SKM-1 (cell line): ENCODE results near the gene TAF15.

Experiments used
- DNase-seq: peaks from one replicate; lab custom pipeline; 2025; ENCODE audit not compliant: unreplicated experiment; lab: John Stamatoyannopoulos, UW

TAF15 gene

GRCh38 chr17:35808962-35809854 is at the start of gene TAF15:
Gene TAF15, plus strand, starts transcription at chr17:35809484. Its CDS starts 86 bp downstream, at chr17:35809570.
- peak; percentile 97 for DNase-seq

DNA sequence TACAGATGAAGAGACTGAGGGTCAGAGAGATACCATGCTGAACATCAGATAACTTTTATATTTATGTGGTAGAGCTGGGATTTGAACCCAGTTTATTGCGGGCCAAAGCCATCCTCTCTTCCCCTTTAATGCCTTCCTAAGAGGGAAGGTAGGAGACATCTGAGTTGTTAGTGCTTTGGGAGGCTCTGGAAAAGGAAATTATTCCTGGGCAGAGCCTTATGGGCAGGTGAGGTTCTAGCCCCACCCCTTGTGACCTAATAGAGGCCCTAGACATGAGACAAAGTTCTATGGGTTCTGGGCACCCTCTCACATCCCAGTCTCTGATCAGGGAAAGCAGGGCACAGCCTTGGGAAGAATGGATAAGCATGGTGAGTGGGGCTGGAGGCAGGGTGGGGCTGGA is 48.7 kb upstream of the TAF15 start, which contains the start of gene C17orf50:
TSS of gene C17orf50 (plus strand) at position 301 of the 400 bp plus-strand sequence. CDS start at position 356, 55 bp downstream.
- DNase-seq = no peak

- DNase-seq = no peak
Measured at GRCh38 chr17:35761601-35762000, 47.7 kb upstream of the TAF15 start.

DNA sequence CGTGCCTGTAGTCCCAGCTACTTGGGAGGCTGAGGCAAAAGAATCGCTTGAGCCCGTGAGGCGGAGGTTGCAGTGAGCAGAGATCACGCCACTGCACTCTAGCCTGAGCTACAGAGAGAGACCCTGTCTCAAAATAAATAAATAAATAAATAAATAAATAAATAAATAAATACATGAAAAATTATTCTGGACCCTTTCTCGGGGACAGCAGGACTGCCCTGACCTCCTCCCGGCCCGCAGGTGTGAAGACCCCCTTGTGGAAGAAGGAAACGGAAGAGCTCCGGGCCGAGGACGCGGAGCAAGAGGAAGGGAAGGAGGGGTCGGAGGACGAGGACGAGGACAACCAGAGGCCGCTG is 45.5 kb upstream of the TAF15 start:
- no peak for DNase-seq

GRCh38 chr17:35764123-35764991 is 44.9 kb upstream of the TAF15 start:
- peak; percentile 41 for DNase-seq

DNA sequence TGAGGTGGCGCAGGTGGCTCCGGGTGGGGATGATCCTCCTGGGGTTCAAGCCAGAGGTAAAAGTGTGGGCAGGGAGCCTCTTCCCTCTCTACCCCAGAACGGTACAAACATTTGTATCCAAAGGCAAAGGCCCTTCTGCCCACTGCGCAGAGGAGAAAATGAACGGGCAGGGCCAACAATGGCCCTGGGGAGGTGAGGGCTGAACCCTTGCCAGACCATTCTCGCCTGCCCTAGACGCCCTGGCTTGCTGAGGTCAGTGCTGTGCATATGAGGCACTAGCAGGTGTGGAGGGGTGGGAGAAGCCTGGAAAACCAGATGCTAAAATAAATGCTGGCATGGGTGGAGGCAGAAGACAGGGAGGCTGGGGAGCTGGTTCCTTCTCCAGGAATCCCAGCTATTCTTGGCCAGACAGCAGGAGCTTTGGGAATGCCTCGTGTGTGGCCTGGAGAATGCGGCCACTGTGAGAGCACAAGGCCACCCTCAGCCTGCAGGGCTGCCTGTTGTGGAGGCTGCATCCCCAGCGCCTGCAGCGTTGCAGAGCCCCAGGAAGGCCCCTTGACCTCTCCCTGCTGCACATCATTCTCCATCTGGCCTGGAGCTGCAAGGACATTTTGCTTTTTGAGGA is 44.1 kb upstream of the TAF15 start:
- DNase-seq = no peak

DNA sequence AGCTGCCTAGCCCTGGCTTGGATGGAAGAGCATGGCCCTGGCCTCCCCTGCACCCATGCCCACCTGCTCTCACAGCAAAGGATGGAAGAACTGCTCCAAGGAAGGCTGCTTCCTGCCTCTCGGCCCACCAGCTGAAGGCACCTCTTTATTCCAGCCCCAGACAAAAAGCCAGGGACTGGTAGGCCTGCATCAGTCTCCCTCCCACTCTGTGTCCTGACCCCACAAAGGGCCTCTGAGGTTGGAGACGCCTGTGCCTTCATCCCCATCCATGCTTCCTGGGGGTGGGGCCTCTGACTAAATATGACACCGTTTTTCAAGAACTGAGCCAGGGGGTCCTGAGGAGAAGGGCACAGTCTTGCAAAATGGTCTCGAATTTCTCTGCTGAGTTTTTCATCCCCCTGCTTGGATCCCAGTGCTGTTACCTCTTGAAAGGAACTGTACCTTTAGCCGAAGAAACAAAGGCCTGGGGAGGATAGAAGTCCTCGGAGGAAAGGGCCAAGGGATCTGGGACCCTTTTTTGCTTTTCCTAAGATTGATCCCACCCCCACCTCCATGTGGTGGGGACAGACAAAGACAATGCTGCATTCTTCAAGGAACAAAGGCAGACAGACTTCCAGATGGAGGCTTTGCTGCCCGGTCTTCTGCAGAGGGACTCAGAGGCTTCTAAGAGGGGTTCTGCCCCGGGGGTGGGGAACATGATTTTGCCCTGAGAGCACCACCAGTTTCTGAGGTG is 43.4 kb upstream of the TAF15 start:
- DNase-seq = no peak

DNA sequence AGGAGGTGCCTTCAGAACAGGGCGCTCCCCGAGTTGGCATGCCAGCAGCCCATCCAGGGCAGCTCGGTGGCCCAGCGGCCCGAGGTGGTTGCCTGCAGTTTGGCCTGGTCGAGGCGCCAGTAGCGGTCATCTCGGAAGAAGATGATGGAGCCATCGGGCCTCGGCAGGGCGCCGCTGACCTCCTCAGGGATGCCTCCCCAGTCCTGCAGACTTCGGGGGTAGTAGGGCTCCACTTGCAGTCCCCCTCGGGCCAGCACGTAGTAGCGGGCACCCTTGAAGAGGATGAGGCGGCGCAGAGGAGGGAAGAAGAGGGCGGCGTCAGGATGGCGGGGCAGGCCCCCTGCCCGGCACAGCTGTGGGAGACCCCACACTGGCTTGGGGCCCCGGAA is 42.8 kb upstream of the TAF15 start:
- DNase-seq = no peak

DNA sequence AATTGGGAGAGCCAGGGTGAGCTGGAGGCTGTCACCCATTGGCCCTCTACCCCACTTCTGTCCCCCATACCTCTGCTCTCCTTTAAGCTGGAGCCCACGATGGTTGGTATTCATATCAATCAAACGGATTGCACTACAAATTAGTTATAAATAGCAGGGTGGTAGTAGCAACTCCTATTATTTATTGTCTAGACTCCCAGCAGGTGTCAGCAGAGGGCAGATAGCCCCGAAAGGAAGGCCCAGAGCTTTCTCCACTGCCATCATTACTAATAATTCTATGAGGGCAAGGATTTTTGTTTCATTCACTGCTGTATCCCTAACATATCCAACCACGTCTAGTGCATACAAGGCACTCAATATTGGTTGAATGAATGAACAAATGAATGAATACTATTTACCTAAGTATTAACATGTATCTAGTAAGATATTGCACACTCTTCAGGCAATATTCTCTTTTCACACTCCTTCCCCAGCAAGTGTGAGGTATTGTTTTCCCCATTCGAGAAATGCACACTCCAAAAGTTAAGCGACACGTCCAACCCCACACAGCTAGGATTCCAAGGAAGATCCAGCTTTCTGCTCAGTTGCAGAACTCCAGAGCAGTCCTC is 42.3 kb upstream of the TAF15 start:
- DNase-seq = no peak

DNA sequence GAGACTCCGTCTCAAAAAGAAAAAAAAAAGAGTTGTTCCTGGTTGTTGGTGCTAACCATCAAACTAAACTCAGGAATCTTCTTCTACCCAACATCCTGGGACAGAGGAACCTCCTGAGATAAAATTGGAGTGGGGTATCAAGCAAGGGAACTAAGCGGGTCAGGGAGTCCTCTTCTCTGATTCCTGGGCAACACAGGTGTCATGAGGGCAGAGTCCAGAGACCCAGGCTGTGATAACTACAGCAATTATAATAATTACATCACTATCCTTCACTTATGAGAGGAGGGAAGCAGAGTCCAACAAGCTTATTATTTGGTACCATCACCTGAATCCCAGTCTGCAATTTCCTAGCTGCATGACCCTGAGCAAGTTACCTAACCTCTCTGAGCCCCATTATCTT is 40.5 kb upstream of the TAF15 start:
- no peak for DNase-seq

DNA sequence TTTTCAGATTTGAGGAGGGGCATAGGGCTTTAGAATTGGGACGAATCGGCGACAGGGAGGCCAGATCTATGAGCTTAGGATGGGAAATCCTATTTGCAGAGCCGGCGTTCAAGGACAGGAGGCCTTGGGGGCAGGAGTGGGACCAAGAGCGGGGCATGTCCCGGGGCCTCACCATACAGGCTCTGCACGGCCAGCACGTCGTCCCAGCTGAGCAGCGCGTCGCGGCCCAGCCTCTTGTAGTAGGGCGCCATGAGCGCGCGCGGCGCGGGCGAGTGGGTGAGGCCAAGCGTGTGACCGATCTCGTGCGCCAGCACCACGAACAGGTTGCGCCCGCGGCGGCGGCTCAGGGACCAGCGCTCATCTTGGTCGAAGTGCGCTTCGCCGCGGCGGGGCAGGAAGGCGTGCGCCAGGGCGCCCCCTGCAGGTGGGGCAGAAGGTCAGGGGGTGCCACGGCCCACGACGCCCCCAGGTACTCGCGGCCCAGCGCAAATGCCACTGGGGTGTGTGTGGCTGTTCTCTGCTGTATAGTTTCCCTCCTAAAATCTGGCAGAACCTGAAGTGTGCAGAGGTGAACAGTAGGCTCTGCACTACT is 39.3 kb upstream of the TAF15 start:
- DNase-seq = no peak

GRCh38 chr17:35773129-35773528 is 36.2 kb upstream of the TAF15 start:
- DNase-seq = no peak

DNA sequence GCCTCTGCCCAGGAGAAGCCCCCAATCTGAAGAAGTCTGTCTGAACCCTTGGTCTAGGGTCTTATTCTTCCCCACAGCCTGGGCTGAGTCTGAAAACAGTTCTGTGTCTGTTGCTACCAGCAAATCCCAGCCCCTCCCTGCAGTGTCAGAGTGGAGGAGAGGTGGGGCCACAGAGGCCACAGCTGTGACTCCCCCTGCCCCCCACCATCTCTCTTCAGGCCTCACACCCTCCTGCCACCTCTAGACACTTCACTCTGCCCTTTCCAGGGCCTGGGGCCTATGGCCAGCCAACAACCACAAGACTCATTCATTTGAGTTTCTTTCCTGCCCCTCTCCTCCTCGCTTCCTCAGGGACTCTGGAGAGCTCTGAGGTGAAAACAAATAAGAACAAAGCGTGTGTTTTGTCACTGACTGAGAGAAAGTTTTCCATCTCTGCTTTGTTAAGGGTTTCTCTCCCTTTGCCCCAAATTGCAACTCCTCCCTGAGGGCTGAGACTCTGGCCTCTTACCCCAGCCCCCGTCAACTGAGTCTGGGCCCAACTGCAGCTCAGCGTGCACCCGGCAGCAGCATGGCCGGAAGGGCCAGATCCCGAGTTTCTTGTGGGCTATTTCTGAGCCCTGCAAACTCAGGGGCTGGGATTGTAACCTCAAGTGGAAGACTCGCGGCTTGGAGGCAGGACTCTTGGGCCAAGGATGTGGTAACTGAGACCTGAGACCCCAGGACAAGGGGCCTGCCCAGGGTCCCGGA is 35.4 kb upstream of the TAF15 start:
- DNase-seq = no peak

DNA sequence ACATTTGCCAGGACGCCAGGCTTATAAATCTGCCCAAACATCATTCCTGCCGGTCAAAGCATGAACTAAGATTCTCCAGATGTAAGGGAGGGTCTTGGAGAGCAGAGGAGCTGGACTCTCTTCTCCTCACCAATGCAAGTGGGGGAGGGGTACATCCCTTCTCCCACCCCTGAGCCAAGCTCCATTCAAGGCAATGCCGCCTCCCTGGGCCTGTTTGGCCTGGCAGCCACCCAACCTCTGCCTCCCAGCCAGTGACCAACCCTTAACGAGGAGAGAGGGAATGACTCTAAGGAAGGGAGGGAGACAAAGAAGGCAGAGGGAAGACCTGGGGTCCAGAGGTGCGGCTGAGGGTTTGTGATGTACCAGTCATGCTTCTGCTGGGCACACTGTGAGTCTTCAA is 34.8 kb upstream of the TAF15 start:
- DNase-seq = no peak

DNA sequence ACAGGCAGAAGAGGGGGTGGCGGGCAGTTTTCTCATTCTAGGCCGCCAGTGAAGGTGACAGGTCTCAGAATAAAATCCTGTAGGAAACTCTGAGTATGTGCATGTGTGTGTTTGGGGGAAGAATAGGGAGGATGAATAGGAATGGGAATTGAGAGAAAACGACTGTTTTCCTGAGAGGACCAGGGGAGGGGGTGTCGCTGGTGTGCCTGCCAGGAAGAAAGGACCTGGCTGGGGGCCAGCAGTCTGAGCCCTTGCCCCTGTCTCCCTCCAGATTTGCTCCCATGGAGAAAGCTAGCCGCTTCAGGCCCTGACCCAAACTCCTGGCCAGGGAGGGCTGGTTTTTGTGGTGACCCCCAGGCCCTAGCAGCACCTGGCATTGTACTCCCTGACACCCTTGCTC is 34.2 kb upstream of the TAF15 start:
- DNase-seq = no peak

DNA sequence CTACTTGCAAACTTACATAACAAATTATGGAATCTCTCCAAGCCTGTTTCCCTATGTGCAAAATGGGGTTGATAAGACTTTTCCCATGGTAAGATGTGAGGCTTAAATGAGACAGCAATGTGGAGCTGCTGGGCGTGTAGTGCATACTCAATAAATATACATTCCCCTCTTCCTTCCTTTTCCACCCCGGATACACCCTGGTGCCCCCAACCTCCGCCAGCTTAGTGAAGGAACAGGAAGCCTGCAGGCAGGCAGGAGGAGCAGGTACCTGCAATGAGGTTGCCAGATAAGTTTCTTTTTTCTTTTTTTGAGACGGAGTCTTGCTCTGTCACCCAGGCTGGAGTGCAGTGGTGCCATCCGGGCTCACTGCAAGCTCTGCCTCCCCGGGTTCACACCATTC is 33.7 kb upstream of the TAF15 start:
- no peak for DNase-seq

DNA sequence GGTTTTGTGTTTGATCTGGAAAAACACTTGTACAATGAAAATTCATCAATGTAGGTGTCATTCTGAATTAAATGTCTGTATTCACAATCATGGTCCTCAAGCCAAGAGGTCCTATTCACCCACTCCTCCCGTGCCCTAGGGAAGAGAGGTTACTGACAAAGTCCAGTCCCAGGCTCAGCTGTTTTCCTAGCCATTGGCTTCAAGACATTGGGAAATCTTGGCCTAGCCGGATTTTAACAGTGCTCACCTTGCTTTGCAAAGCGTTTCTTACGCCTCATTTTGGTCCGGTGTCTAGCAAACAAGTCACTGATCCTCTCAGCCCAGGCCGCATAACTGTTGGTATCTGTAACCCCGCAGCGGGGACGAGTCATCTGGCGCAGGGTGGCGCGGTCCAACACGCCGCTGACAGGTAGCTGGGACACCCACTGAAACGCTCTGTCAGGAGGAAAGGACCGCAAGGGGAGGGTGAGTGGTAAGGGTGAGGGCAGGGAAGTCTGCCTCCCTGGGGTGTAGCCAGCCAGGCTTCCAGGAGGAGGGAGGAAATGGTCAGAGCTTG is 30.6 kb upstream of the TAF15 start:
- DNase-seq = no peak

DNA sequence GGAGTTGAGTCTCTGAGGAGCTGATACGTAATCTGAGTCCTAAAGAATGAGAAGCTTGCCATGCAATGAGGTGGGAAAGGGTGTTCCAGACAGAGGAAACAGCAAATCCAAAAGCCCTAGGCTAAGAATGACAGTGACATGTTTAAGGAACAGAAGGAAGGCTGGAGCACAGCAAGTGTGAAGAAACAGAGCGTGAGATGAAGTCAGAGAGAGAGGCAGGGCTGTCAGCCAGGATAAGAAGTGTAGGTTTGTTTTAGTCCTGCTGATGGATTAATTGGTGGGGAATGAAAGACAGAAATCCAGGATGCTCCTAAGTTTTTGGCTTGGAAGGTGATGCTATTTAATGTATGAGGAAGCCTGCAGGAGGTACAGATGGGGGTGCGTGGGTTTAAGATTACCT is 28.3 kb upstream of the TAF15 start:
- DNase-seq = no peak

DNA sequence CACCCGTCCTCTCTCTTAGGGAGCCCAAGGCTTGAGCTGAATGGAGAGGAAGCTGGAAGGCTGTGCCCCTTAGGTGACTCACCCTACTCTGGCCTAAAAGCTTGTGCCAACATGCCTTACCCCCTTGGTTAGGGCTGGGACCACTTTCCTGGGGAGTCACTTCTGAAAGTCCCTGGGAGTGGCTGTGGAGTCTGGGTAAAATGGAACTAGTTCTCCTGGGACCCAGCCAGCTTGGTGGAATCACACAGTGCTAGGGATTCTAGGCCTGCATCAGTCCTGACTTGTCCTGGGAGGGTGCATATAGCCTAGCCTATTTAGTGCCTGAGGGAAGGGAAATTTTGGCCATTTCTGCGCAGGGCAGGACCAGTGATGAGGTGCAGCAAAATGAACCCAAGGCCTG is 24.4 kb upstream of the TAF15 start:
- DNase-seq = no peak
